Progenitor cell of endocrine pancreas (in vitro differentiated cells): ENCODE data around the gene TOMM40. TPM values are rescaled to one million over a fixed set of nuclear protein-coding genes. Genes with fewer than 3 reads are reported as not detected.
A peak's percentile ranks its signal among the peaks of the same experiment; 100 is the strongest.

ENCODE experiments used
- DNase-seq: peaks from one replicate; pipeline ENCODE4 v3.0.0; 2021; ENCODE audit warnings: low spot score; ENCODE audit not compliant: unreplicated experiment
- H3K27ac Mint-ChIP-seq: 2 replicates; pipeline ENCODE4 v1.8.0; 2021; ENCODE audit warnings: mild to moderate bottlenecking, moderate library complexity, mixed read lengths
- H3K27me3 Mint-ChIP-seq: 2 replicates; pipeline ENCODE4 v1.8.0; 2021; ENCODE audit warnings: mixed read lengths
- H3K36me3 Mint-ChIP-seq: 2 replicates; pipeline ENCODE4 v1.8.0; 2022; ENCODE audit warnings: mixed read lengths; ENCODE audit not compliant: insufficient read depth
- H3K4me1 Mint-ChIP-seq: 2 replicates; pipeline ENCODE4 v1.8.0; 2021; ENCODE audit warnings: low read depth, mixed read lengths
- H3K4me3 Mint-ChIP-seq: 2 replicates; pipeline ENCODE4 v1.8.0; 2021; ENCODE audit warnings: low read depth, mild to moderate bottlenecking, moderate library complexity, mixed read lengths
- H3K9me3 Mint-ChIP-seq: 2 replicates; pipeline ENCODE4 v1.8.0; 2021; ENCODE audit warnings: low read depth, mixed read lengths
- total RNA-seq: library from RNA; stranded (reverse); gene quantifications from 2 replicates; pipeline ENCODE4 v1.2.1, GENCODE V29; 2021
- TF ChIP-seq, protein P1 (sequence below): fragments of 200-600 bp; sonication (generic); IDR thresholded peaks from one replicate; pipeline ENCODE4 v1.5.0; 2021; ENCODE audit warnings: antibody characterized with exemption, mild to moderate bottlenecking; ENCODE audit not compliant: unreplicated experiment

The TOMM40 gene
- total RNA-seq, 1 donor from 2014 or later, result 63.0 TPM

- H3K27ac Mint-ChIP-seq, result peak overlapping the region; percentile 97
- H3K4me1 Mint-ChIP-seq, result peaks cover 17% of the 10 kb centered on the region
- TF ChIP-seq, protein P1, sequence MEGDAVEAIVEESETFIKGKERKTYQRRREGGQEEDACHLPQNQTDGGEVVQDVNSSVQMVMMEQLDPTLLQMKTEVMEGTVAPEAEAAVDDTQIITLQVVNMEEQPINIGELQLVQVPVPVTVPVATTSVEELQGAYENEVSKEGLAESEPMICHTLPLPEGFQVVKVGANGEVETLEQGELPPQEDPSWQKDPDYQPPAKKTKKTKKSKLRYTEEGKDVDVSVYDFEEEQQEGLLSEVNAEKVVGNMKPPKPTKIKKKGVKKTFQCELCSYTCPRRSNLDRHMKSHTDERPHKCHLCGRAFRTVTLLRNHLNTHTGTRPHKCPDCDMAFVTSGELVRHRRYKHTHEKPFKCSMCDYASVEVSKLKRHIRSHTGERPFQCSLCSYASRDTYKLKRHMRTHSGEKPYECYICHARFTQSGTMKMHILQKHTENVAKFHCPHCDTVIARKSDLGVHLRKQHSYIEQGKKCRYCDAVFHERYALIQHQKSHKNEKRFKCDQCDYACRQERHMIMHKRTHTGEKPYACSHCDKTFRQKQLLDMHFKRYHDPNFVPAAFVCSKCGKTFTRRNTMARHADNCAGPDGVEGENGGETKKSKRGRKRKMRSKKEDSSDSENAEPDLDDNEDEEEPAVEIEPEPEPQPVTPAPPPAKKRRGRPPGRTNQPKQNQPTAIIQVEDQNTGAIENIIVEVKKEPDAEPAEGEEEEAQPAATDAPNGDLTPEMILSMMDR, result no peak
- no peaks in the 10 kb centered on the region for H3K27me3 Mint-ChIP-seq
- H3K9me3 Mint-ChIP-seq, result no peaks in the 10 kb centered on the region
- peak overlapping the region; percentile 74 for H3K4me3 Mint-ChIP-seq
- peaks cover 27% of the 10 kb centered on the region for H3K36me3 Mint-ChIP-seq
- no peak for DNase-seq
Measured at GRCh38 chr19:44889830-44890365, 1.2 kb upstream of the TOMM40 start.

GRCh38 chr19:44890366-44891015, 563 bp upstream of the TOMM40 start:
- TF ChIP-seq, protein P1, result no peak
- Mint-ChIP-seq H3K36me3 (peaks cover 29% of the 10 kb centered on the region), H3K27me3 (no peaks in the 10 kb centered on the region), H3K4me1 (peaks cover 17% of the 10 kb centered on the region), H3K4me3 (peak overlapping the region; percentile 74), H3K27ac (peak overlapping the region; percentile 97), H3K9me3 (no peaks in the 10 kb centered on the region)
- peak; percentile 99 for DNase-seq

DNA sequence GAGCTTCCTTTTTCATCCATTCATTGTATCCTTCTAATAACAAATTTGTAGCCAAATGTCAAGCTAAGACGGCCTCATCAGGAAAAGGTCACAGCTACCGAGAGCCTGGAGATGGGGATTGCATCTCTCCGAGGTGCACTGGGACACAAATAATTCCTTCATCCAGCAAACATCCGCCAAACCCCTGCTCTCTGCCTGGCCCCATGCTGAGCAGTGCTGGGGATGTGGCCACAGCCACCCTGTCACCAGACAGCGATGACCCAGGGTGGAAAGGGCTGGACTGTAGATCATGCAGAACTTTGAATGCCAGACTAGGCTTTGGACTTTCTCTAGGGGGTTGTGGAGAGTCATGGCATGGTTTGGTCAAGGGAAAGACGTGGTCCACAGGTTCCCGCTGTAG, 1.9 kb downstream of the TOMM40 start:
- H3K36me3 Mint-ChIP-seq, result peaks cover 24% of the 10 kb centered on the region

DNA sequence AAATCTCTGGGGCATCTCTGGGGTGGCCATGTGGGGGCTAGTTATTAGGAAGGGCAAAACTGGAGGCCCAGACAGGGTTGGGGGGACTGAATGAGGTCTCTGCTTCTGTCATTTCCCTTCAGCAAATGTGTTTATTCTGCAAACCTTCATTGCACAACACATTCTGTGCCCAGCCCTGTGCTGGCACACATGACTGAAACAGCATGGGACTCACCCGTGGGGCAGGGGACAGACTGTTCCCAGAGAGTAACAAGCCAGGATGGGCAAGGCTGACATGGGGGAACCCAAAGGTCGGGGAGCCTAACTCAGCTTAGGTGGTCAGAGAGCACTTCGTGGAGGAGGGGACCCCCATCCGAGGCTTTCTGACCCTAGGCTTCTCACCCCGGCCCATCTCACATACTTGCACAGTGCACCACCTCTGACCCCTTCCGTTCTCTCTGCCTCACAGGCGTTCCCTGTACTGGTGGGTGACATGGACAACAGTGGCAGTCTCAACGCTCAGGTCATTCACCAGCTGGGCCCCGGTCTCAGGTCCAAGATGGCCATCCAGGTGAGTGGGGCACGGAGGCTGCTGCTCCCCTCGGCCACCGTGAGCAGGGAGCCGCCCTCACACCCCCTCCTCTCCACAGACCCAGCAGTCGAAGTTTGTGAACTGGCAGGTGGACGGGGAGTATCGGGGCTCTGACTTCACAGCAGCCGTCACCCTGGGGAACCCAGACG, 2.4 kb downstream of the TOMM40 start:
- no peaks in the 10 kb centered on the region for H3K9me3 Mint-ChIP-seq
- peaks cover 20% of the 10 kb centered on the region for H3K36me3 Mint-ChIP-seq
- H3K4me3 Mint-ChIP-seq, result peak overlapping the region; percentile 82
- peaks cover 17% of the 10 kb centered on the region for H3K4me1 Mint-ChIP-seq
- TF ChIP-seq, protein P1, result no peak
- H3K27ac Mint-ChIP-seq, result no peak overlapping the region
- no peaks in the 10 kb centered on the region for H3K27me3 Mint-ChIP-seq
- no peak for DNase-seq

More for the DNA sequence above, 1.9 kb downstream of the TOMM40 start:
- H3K9me3 Mint-ChIP-seq, result no peaks in the 10 kb centered on the region
- no peak for DNase-seq
- H3K4me1 Mint-ChIP-seq, result peaks cover 17% of the 10 kb centered on the region
- peak overlapping the region; percentile 82 for H3K4me3 Mint-ChIP-seq
- no peak overlapping the region for H3K27ac Mint-ChIP-seq
- TF ChIP-seq, protein P1, result no peak
- H3K27me3 Mint-ChIP-seq, result no peaks in the 10 kb centered on the region

DNA sequence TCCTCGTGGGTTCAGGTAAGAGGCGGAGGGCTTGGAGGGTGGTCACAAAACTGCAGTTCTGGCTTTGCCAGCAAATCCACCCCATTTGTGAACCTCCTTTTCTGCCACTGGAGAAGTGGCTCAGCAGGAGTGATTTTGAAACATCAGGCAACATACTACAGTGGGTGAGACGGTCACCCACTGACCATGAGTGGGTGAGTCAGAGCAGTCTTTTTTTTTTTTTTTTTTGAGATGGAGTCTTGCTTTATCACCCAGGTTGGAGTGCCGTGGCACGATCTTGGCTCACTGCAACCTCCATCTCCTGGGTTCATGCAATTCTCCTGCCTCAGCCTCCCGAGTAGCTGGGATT, 3.0 kb downstream of the TOMM40 start:
- peaks cover 19% of the 10 kb centered on the region for H3K36me3 Mint-ChIP-seq
- TF ChIP-seq, protein P1, result no peak
- H3K27ac Mint-ChIP-seq, result no peak overlapping the region
- H3K4me3 Mint-ChIP-seq, result no peak overlapping the region
- DNase-seq, result no peak
- no peaks in the 10 kb centered on the region for H3K9me3 Mint-ChIP-seq
- no peaks in the 10 kb centered on the region for H3K27me3 Mint-ChIP-seq
- peaks cover 17% of the 10 kb centered on the region for H3K4me1 Mint-ChIP-seq
